Measurements from ENCODE around the gene CUEDC1.

Gene CUEDC1

GRCh38 chr17:57892146-57892819, 62.9 kb downstream of the CUEDC1 start:
- H3K4me3 ChIP-seq, result peak overlapping the region; percentile 34
- H3K27ac ChIP-seq, result peak overlapping the region; percentile 91 to 98
- peak; percentile 79 for TF ChIP-seq CTCF (IDR thresholded peaks at IDR 0.05)
- peak; percentile 96 for DNase-seq (ENCODE audit: low spot score)

- TF ChIP-seq CTCF (IDR thresholded peaks at IDR 0.05), result no peak
- H3K4me3 ChIP-seq, result no peak overlapping the region
- peak overlapping the region; percentile 91 to 98 for H3K27ac ChIP-seq
- DNase-seq (ENCODE audit: low spot score), result no peak
These were observed 64.4 kb downstream of the CUEDC1 start for GRCh38 chr17:57890857-57891232.

GRCh38 chr17:57889892-57890856, 65.0 kb downstream of the CUEDC1 start:
- DNase-seq (ENCODE audit: low spot score), result peak; percentile 95
- Histone ChIP-seq H3K27ac (peak overlapping the region; percentile 91 to 98), H3K4me3 (no peak overlapping the region)
- no peak for TF ChIP-seq CTCF (IDR thresholded peaks at IDR 0.05)

- peak overlapping the region; percentile 91 to 98 for H3K27ac ChIP-seq
These were observed 66.0 kb downstream of the CUEDC1 start for GRCh38 chr17:57889252-57889651.

GRCh38 chr17:57888311-57889216, 66.6 kb downstream of the CUEDC1 start:
- H3K27ac ChIP-seq, result peak overlapping the region; percentile 91 to 98
- no peak for TF ChIP-seq CTCF (IDR thresholded peaks at IDR 0.05)
- no peak overlapping the region for H3K4me3 ChIP-seq
- no peak for DNase-seq (ENCODE audit: low spot score)

More at GRCh38 chr17:57889252-57889651, 66.0 kb downstream of the CUEDC1 start:
- no peak for DNase-seq (ENCODE audit: low spot score)
- no peak for TF ChIP-seq CTCF (IDR thresholded peaks at IDR 0.05)
- H3K4me3 ChIP-seq, result no peak overlapping the region

- no peak for TF ChIP-seq CTCF (IDR thresholded peaks at IDR 0.05)
- H3K27ac ChIP-seq, result no peak overlapping the region
- DNase-seq (ENCODE audit: low spot score), result no peak
- no peak overlapping the region for H3K4me3 ChIP-seq
These were observed 68.1 kb downstream of the CUEDC1 start for GRCh38 chr17:57887161-57887560.
